ENCODE data around the gene DIAPH1.
A peak's percentile ranks its signal among the peaks of the same experiment; 100 is the strongest.

DIAPH1 gene

DNA sequence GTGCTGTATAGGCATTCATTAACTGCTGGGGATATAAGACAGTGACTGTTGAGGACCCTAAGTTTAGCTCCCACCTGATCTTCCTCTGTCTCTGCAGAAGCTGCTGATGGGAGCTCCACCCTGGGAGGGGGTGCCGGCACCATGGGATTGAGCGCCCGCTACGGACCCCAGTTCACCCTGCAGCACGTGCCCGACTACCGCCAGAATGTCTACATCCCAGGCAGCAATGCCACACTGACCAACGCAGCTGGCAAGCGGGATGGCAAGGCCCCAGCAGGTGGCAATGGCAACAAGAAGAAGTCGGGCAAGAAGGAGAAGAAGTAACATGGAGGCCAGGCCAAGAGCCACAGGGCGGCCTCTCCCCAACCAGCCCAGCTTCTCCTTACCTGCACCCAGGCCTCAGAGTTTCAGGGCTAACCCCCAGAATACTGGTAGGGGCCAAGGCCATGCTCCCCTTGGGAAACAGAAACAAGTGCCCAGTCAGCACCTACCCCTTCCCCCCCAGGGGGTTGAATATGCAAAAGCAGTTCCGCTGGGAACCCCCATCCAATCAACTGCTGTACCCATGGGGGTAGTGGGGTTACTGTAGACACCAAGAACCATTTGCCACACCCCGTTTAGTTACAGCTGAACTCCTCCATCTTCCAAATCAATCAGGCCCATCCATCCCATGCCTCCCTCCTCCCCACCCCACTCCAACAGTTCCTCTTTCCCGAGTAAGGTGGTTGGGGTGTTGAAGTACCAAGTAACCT is 107.8 kb downstream of the DIAPH1 start:
- FAIRE-seq, result no peak
- DNase-seq (ENCODE audit: insufficient read length, low spot score), result no peak

DNA sequence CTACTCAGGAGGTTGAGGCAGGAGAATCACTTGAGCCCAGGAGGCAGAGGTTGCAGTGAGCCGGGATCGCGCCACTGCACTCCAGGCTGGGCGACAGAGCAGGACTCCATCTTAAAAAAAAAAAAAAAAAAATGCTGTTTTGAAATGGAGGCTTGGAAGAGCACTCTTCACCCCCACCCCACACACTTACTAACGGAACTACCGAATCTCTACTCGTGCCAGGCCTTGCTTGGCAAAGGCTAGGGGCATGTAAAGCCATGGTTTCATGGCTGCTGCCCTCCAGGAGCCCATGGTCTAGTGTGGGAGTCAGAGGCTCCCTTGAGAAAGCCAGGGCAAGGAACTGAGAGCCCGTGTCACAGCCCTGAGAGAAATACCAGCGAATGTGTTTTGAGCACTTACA is 108.6 kb downstream of the DIAPH1 start:
- DNase-seq (ENCODE audit: insufficient read length, low spot score) (no peak), FAIRE-seq (peak; percentile 49)

DNA sequence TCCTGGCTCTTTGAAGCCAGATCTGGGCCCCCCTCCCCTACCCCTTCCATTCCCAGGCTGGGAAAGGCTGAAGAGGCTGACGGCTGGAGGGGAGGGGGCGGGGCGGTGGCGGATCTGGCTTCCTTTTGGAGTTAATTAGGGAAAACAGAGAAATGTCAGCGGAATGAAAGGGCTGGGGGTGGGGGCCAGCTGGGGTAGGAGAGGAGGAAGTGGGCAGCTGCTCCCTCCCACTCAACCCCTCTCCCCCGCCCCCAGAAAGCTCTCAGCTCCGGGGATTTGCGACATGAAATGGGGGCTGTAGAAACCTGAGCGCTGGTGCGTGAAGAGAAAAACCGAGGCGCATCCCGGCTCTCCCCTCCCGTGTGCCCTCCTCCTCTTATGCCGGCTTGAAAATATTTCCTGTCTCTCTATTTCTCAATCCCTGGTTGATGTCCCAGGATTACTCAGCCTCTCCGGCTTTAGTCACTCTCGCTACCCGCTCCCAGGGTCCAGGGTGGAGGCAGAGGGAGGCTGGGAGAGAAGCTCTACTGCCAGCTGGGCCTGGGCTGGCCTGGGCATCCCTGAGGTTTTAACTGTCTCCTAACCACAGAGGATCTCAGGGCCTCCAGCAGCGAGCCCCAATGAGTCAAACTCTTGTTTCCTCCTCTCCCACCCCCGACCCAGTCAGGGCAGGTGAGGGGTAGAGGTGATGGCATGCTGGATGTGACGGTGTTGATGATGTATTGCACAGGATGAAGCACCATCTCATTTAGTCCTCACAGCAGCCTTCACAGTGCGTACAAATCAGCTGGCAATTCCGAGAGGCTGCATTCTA is 109.8 kb downstream of the DIAPH1 start:
- FAIRE-seq, result peak; percentile 85
- no peak for DNase-seq (ENCODE audit: insufficient read length, low spot score)

DNA sequence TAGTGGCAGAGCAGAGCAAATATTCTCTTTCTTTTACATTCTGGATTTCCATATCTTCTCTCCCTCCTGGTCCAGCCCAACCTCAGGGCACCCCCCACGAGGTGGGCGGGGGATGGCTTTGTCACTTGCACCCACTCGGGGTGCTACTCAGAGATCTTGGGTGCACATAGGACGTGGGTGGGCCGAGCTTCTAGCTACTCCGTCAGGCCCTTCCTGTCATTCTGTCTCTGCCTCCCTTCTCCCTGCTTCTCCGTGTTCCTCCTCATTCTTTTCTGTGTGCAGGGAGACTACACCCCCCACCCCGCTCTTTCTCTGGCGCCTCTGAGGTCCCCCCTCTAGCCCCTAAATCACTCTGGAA is 110.4 kb downstream of the DIAPH1 start:
- DNase-seq (ENCODE audit: insufficient read length, low spot score), result no peak
- FAIRE-seq, result no peak

DNA sequence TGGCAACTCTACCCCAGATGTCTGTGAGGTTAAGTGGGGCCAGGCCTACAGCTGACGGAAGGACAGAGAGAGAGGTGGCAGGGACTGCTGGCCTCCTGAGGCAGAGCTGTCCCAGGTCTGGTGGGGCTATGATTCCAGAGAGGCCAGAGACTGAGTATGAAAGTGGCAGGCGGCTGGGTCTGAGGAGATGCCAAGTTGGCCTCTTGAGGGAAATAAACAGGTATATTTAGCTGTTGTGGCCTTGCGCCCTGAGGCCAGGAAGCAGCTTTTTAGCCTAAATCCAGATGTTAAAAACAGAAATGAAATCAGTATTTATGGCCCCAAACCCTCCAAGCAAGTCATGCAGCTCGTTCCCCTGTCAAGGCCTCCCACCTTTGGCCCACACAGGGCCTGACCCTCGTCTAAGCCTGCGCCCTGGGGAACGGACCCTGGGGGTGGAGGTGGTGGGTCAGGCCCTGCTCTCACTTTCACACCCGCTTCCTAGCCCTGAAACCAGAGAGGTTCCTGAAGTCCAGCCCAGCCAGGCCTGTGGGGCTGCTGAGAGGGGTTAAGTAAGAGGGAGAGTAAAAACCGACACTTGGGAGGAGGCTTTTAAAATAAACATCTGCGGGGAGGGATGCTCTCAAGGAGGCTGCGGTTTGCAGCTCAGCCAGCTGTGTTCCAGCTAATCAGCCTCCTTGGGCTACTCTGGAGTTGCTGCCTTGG is 111.3 kb downstream of the DIAPH1 start:
- no peak for DNase-seq (ENCODE audit: insufficient read length, low spot score)
- peak; percentile 92 for FAIRE-seq

DNA sequence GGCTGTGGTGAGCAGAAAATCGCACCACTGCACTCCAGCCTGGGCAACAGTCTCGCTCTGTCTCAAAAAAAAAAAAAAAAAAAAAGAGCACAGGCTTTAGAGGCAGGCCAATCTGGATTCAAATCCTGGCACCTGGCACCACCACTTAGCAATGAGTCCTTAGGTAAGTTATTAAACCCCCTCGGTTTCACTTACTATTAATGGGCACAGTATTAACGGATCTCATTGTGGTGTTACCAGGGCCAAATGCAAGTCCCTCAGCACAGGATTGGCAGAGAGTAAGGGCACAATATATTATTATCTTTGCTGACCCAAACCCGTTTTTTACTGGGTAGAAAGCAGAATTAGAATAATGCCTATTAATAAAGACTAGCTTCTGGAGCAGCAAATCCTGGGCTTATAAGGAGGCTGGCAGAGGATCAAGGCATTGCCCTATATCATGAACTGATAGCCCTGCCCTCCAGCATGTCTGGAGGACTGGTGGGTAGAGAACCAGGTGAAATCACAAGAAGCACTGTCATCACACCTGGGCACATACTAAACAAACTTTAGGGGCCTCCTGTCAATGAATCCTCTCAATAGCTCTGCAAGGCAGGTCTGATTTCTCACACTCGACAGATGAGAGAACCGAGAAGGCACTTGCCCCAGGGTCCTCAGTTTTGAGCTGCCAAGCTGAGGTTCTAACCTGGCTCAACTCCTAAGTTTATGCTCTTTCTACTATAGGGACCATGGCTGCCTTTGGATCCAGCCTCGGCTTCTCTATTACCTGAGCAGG is 112.2 kb downstream of the DIAPH1 start:
- DNase-seq (ENCODE audit: insufficient read length, low spot score) (no peak), FAIRE-seq (peak; percentile 62)

DNA sequence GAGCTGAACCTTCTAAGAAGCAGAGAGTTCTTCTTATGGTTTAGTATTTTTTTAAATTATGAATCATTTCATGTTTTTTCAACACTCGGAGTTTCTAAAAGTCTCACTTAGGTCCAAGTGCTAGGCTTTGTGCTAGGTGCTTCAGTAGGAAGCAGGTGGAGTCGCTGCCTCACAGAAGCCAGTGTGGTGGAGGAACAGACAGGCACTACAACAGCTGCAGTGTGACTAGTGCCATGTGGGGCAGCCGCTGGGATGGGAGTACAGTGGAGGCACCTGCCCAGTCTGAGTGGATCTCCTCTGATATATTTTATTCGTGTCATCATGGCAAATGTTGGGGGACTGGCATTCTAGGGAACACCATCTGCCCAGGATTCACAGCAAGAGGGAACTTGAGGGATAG is 114.6 kb downstream of the DIAPH1 start:
- FAIRE-seq (no peak), DNase-seq (ENCODE audit: insufficient read length, low spot score) (no peak)

DNA sequence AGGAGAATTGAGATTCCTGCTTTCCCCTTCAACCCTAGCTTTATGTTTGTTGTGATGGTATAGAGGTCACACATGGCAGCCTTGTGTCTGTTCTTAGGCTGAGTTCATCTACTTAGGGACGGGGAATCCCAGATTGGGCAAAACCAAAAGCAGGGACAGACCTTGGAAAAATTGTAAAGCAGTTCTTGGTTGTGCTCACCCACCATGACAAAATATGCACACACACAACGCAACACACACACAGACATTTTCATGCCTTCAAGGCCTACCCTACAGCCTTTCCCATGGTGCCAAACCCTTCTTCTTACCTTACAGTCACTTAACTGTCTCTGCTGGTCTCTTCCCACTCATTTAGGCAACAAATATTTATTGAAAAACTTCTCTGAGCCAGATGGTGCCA is 115.1 kb downstream of the DIAPH1 start:
- peak; percentile 49 for FAIRE-seq

DNA sequence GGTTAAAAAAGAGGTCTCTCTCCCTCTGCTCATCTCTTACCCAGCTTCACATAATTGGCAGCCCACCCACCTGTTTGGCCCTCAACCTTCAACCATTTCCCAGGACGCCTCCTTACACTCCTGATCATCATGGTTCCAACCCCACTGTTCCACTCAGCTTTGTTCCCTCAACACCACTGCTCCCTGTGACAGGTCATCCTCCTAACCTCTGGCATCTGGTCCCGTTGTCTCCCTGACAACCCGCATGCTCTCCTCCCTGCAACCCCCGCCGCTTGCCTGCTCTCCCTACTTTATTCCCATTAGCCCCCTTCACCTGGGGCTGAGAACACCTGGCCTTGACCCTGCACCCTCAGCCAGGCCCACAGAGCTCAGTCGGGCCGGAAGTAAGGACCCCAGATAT is 117.0 kb downstream of the DIAPH1 start:
- no peak for FAIRE-seq
- no peak for DNase-seq (ENCODE audit: insufficient read length, low spot score)

More for the DNA sequence above, 115.1 kb downstream of the DIAPH1 start:
- no peak for DNase-seq (ENCODE audit: insufficient read length, low spot score)

DNA sequence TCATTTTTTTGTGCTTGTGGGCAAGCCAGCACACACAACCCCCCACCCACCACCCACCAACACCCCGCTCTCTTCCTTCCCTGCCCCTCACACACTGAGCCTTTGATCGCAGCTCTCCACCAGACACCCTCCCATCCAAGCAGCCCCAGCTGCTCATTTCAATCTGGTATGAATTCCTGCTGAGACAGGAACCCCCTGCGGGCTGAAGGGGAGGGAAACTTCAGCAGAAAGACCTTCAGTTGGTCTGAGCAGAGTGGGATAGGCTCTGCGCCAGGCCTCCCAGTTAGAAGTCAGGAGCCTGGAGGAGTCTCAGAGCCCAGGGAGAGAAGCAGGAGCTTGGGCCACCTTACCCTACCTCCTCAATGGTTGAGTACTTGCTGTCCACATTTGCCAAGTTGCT is 122.8 kb downstream of the DIAPH1 start:
- no peak for FAIRE-seq
- DNase-seq (ENCODE audit: insufficient read length, low spot score), result no peak

DNA sequence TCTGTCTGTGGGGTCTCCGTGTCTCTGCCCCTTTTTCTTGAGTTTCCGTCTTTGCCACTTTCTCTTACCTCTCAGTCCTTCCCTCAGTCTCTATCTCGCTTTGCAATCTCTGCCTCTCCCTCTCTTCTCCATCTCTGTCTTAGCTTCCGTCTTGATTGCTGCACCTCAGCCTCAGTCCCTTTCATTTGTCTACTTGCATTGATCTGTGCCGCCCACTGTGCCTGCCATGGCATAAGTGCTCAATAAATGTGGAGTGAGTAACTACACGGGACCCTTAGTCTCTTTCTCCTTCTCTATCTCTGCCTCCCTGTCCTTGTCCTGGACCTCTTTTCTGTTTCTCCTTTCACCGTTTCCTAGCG is 123.4 kb downstream of the DIAPH1 start:
- FAIRE-seq (no peak), DNase-seq (ENCODE audit: insufficient read length, low spot score) (no peak)

DNA sequence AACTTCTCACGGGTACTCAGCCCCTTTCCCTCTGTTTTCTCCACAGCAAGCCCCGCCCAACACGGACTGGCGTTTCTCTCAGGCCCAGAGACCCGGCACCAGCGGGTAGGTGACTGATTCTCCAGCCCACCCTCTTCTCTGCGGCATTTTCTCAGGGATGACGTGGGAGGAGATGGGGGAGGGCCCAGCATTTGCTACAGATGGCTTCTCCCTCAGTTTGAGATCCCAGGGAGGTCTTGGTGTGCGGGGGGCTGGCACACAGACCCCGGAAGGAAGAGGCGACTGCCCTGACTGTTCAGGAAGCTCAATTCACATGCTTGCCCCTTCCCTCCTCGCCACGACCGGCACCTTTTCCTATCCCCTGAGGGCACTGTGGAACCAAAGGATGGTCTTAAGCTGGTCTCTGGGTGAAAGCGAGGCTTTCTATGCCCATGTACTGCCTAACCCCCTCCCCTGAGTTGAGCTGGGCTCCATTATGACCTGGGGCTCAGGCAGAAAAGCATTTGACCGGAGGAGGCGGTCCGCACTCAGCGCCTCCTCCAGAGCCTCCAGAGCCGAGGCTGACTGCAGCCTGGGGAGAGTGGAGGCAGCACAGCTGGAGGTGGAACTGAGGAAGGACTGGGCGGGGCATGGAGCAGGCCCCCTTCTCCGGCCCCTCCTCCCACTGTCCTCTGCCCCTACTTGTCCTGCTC is 123.9 kb downstream of the DIAPH1 start:
- DNase-seq (ENCODE audit: insufficient read length, low spot score) (no peak), FAIRE-seq (no peak)

DNA sequence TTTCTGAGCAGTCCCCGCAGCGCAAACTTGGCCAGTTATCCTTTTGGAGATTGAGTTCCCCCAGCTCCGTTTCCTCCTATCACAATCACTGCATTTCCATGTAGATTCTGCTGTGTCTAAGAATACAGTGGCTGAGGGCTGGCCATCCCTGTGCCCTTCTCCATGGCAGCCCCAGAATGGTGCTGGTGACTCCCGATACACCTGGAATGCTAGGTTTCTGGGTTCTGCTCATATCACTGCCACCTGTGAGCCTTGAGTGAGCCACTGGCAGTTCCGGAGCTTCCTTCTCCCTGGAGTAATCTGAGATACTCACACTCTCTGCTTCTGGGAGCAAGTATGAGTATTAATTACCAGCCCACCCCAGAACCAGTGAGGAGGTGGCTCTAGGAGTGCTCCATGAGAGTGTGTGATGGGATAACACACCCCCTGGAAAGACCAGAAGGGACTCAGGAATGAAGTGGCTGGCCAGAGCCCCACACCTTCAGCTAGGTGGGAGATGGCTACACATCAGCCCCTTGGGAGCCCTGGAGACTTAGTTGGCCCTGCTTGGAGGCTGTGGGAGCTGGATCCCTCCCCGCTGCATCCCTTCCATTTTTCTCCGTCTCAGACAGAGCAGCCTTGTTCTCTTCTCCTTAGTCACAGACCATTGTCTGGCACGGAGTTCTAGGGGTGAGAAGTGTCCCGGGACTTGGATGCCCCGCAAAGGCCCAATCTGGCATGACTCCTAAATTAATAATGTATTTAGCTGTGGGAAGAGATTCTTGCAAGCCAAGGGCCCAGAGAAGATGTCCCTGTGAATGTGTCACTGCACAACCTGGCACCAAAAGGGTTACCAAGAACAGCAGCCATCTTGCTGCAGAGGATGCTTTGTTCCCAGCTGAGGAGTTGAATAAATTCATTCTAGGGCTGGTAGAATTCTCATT is 125.0 kb downstream of the DIAPH1 start:
- no peak for DNase-seq (ENCODE audit: insufficient read length, low spot score)
- FAIRE-seq, result no peak

DNA sequence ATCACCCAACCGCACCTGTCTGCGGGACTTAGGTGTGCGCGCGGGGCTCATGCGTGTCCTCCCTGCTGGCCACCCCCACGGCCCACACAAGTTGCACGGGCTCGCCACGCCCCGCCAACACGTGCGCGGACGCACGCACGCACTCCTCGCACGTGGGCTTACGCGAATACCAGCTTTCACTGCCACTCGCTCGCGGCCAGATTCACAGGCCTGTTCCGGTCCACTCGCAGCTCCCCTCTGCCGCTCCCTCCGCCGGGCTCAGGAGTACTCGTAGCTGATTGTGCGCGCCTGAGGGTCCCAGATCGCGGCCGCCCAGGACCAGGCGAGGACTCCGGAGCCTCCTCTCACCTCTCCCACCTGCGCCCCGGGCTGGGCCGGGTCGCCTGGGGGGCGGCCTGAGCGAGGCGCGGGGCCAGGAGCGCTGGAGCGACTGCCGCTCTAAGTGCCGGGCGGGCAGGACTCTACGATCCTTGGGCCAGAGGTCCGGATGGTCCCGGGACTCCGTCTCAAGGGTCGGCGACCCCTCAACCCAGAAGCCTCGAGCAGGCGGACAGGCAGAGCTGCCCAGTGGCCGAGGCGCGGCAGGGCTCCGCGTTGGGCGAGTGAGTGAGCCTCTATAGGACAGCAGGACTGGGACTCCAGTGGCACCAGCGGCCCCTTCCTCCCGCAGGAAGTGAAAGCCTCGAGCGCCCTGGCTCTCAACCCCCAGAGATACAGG is 126.5 kb downstream of the DIAPH1 start:
- FAIRE-seq, result no peak

DNA sequence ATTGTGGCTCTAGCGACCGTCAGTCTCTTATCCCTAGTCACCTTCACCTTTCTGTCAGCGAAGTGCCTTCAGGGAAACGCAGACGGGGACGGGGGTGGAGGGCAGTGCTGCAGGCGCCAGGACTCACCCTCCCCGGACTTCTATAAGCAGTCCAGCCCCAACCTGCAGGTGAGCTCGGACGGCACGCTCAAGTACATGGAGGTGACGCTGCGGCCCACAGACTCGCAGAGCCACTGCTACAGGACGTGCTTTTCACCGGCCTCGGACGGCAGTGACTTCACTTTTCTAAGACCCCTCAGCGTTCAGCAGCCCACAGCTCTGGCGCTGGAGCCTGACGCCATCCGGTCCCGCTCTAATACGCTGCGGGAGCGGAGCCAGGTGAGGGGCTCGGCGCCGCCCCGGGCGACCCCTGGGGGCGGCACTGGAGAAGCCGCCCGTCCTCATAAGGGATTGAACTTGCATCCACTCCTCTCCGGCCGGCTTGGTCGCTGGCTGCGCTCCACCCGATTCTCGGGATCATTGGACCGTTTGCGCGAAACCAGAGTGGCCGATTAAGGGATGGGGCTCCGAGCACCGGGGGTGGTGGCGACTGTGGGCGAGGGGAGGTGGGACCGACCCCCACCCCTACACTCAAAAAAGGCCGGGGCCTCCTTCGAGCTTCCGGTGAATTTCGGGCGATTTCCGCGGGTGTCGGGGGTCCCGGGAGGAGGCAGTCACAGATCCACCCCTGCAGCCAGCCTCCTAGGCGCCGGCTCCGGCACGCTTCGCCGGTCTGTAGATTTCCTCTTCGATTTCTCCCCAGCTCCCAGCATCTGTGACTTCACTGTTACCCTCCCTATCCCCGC is 127.3 kb downstream of the DIAPH1 start:
- no peak for FAIRE-seq

More for the DNA sequence above, 126.5 kb downstream of the DIAPH1 start:
- DNase-seq (ENCODE audit: insufficient read length, low spot score), result no peak

DNA sequence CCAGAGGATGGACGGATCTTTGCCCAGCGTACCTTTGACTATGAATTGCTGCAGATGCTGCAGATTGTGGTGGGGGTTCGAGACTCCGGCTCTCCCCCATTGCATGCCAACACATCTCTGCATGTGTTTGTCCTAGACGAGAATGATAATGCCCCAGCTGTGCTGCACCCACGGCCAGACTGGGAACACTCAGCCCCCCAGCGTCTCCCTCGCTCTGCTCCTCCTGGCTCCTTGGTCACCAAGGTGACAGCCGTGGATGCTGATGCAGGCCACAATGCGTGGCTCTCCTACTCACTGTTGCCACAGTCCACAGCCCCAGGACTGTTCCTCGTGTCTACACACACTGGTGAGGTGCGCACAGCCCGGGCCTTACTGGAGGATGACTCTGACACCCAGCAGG is 128.0 kb downstream of the DIAPH1 start:
- FAIRE-seq, result no peak
- no peak for DNase-seq (ENCODE audit: insufficient read length, low spot score)

More for the DNA sequence above, 127.3 kb downstream of the DIAPH1 start:
- no peak for DNase-seq (ENCODE audit: insufficient read length, low spot score)

DNA sequence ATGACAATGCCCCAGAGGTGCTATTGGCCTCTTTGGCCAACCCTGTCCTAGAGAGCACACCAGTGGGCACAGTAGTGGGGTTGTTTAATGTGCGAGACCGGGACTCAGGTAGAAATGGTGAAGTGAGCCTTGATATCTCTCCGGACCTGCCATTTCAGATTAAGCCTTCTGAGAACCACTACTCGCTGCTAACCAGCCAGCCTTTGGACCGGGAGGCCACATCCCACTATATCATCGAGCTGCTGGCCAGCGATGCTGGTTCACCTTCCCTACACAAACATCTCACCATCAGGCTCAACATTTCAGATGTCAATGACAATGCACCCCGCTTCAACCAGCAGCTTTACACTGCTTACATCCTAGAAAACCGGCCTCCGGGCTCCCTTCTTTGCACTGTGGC is 128.5 kb downstream of the DIAPH1 start:
- no peak for DNase-seq (ENCODE audit: insufficient read length, low spot score)
- no peak for FAIRE-seq

DNA sequence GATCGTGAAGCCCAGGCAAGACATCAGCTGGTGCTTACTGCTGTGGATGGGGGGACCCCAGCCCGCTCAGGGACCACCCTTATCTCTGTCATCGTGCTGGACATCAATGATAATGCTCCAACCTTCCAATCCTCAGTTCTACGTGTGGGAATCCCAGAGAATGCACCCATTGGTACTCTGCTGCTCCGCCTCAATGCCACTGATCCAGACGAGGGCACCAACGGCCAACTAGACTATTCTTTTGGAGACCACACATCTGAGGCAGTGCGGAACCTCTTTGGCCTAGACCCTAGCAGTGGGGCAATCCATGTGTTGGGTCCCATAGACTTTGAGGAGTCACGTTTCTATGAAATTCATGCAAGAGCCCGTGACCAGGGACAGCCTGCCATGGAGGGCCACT is 129.0 kb downstream of the DIAPH1 start:
- FAIRE-seq, result no peak
- DNase-seq (ENCODE audit: insufficient read length, low spot score), result no peak

All from GM19239 (cell line).